ENCODE measurements around the gene KRTAP19-2.

The KRTAP19-2 gene

Small RNA genes within 50 kb of the gene (small RNA-seq; reads per million reads assigned to genes)
- gene AP000567.1 (0 reads per million in 2 experiments), gene KRTAP19-10P (0 reads per million in 2 experiments), gene KRTAP19-11P (0 reads per million in 2 experiments), gene KRTAP19-9P (0 reads per million in 2 experiments)
